NCI-H774 (cell line): ENCODE results near the gene ANO9.
"Not testable (repeated sequence)": the region's sequence is repeated elsewhere in the genome, so short reads cannot be mapped to it uniquely, and the experiment has no call there.

Experiments used
- DNase-seq: peaks from one replicate; lab custom pipeline; 2025; lab: John Stamatoyannopoulos, UW

The ANO9 gene

DNA sequence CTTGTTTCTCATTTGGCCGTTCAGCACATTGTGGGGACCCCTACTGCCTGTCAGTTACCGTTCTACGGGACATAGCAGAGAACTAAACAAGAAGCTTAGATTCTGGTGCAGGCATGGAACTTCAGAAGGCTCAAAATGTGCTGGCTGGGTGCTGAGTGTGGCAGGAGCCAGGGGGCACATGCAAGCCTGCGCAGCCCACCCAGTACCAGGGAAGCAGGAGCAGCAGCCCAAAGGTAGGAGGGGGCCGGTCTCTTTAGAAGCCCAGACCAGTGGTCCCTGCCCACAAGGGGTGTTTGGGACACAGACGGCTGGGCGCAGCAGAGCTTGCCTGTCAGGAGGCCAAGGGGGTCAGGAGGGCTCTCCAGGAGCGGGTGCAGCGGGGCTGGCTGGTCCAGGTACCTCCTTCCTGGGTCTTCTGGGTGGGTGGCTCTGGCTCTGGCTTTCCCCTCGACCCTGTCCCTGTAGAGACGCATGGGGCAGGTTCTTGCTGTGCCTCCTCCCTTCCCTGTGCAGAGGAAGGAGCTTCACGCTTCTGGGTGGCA, 10.5 kb upstream of the ANO9 start:
- DNase-seq, result no peak

DNA sequence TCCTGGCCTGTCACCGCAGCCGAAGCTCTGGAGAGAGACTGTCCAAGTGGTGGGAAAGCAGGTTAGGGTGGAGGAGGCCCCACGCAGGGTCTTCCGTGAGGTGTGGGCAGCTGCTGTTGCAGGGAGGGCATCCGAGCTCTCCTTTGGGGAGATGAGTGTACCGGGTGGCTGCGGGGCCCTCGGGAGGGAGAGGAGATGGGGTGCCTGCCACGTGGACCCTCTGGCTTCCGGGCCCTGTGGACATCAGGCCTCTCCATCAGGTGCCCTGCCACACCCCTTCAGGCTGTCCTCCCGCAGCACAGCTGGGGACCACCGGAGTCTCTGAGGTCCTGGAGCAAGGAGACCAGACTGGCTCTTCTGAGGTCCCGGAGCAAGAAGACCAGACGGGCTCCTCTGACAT, 9.9 kb upstream of the ANO9 start:
- DNase-seq, result no peak

DNA sequence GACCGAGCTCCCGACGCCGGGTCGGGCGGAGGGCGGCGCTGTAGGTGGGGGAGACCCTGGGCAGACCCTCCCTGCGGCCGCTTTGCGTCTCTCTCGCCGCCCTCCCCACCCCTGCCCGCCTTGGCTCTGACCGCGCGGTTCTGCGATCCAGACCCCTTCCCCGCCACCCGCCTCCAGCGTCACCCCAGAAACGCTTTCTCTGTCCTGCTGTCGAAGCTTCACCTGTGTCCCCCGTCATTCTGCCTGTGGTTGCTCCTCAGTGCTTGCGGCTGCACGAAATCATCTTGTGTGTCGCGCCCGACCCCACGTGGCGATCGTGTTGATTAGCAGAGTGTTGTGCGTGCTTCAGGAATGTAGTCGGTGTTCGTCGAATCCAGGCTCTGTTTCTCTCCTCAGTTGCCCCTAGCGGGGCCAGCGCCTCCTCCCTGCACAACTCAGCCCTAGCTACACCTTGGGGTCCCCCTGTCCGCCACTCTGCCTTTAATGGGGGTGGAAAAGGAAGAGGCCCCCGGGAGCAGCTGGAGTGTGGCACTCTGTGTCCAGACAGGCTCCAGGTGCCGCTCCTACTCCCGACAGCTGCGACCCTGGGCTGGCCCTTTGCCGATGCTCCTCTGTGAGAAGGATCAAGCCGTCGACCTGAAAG, 9.1 kb upstream of the ANO9 start:
- DNase-seq, result no peak

DNA sequence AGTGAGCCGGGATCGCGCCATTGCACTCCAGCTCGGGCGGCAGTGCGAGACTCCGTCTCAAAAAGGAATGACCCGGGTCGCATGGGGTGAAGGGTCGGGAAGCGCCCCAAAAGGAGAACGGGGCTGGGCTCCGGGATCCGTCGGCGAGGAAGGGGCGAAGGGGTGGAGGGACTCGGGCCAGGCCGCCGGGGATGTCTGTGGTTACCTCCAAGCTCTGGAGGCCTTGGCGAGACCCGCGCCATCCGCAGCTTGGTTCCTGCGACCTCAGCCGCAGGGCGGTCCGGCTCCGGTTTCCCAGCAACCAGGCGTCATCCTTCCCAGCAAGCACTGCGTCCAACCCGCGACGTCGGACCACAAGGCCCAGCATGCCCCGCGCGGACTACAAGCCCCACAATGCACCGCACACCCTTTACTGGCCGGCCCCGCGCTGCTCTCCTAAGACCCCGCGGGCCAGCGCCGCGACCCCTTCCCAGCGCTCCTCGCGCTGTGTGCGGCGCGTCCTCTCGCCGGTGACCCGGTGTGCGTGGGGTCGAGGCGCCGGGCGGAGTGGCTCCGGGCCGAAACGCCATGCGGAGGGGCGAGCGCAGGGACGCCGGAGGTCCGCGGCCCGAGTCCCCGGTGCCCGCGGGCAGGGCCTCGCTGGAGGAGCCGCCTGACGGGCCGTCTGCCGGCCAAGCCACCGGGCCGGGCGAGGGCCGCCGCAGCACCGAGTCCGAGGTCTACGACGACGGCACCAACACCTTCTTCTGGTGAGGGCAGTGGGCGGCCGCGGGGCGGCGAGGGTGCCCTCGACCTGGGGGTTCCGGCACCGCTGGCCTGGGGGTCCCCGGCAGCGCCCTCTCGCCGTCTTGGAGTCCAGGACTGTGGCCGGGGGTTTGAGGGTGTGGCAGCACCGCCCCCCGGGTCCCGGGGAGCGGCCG, 8.3 kb upstream of the ANO9 start, which contains the start of gene PTDSS2:
Gene PTDSS2, plus strand, starts transcription at position 391 of the 920 bp plus-strand sequence. Its CDS starts 177 bp downstream, at position 568.
- DNase-seq, result peak; percentile 94

DNA sequence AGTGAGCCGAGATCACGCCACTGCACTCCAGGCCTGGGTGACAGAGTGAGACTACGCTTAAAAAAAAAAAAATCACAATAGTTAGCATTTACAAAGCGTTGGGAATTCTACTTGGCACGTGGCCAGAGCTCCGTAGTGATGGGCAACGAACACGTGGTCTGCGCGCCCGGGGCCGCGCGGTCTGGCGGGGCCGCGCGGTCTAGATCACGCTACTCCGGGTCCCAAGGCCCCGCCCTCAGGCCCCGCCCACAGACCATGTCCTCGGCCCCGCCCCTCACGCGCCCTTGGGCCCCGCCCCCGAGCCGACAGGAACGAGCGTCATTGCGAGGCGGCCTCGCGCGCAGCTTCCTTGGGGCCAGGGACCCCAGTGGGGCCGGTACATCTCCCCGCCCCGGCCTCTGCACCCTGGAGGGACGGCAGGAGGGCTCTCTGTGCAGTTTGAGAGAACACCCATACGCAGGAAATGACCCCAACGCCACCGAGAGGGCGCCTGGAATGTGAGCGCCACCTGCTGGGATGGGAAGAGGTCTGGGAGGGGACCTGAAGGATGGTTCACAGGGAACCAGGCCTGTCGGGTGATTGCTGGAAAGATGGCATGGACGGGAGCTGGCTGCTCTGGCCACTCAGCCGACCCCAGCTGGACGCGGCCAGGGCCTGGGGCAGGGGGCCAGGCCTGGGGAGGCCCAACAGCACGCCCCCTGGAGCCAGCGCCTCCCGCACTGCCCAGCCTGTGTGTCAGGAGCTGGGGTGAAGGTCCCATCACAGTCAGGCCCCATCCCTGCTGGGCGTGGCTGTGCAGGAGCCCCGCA, 6.3 kb upstream of the ANO9 start:
- peak; percentile 93 for DNase-seq

DNA sequence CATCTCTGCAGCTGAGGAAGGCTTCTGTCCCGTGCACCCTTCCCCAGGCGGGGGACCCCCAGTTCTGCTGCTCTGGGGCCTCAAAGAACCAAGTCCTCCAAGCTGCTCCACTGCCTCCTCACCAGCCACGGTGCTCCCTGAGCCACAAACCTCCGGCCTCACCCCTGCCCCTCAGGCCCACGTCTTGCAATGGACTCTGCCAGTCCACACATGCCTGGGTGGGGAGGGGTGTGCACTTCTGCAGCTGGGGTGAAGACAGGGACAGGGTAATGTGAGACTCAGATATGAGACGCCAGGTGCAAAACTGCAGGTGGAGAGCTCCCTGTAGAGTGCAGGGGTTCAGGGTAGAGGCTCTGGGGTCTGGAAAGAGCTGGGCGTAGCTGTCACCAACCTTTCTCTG, 5.1 kb upstream of the ANO9 start:
- DNase-seq, result no peak

DNA sequence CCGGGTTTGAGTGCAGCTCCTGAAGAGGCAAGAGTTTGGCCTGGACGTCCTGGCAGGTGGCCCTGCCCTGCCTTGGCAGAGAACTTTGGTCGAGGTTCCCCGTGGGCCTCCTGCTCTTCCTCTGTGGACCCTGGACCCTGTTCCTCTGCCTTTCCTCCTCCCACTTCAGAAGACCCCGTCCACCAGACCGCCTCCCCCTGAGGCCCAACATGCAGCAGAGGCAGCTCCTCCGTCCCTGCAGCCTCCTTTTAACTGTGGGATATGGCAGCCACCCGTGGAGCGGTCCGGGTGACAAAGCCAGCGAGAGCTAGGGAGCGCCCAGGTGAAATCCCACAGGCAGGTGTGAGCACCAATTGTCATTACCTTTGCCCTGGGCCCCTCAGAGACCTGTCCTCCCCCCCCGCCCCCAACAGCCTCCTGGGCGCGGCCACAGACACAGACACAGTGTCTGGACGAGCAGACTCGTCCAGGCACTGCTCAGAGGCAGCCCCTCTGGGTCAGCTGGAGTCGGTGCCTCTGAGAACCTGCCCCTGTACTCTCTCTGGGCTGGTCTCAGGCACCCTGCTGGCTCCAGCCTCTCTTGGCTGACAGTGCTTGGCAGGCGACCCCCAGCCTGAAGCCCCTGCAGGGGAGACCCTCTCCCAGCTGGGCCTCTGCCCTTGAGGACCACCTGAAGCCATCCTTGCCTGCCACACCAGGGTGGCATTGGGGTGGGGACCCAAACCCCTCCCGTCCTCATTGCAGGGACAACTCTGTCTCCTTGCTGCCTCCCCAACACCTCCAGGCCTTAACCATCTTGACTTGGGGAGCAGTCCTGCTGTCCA, 4.2 kb upstream of the ANO9 start:
- DNase-seq, result no peak

DNA sequence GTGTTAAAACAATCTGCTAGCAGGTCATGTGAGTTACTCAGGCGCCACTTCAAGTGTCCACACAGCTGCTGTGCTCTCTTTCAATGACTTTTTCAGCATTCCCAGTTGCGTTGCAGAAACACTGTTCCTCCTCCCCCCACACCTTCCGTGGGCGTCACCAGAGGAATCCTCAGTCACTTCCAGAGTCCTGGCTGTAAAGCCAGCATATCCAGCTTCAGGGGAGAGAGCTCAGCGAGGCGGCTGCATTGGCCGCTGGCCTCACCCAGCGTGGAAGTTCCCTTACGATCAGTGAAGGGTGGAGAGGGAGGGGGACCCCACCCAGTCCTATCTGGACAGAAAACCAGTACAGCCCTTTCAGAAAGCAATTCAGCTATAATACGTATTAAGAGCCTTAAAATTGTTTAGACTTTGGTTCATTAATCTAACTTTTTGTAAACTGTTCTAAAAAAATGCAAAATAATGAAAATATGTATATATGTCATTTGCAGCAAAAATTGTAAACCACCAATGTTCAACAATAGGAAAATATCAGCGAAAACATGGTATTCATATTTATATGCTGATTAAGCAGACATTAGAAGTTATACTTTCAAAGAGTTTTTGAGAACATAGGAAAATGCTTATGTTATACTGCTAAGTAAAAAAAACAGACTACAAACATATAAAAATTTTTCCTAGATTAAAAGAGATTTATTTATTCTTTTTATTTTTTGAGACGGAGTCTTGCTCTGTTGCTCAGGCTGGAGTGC, 2.8 kb upstream of the ANO9 start:
- DNase-seq, result peak; percentile 74

DNA sequence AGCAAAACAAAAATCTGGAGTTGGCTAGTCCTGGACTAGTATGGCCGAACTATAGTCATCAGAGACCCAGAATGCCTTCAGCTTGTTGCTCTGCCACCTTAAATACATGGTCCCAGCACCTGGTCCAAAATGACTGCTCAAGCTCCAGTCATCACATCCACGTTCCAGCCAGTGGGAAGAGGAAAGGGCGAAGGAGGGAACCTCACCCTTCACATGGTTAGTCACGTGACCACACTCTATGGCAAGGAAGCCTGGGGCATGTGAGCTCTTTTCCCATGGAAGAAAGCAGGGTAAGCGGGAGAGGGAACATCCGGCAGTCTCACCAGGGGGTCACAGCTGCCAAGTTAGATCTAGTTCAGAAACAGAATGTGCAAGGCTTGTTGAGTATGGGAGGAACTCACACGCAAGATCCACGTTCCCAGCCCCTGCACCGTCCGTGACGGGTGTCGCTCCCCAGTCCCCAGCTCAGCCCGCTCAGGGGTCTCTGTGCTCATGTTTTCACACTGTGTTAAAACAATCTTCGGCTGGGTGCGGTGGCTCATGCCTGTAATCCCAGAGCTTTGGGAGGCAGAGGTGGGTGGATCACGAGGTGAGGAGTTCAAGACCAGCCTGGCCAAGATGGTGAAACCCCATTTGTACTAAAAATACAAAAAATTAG, 1.9 kb upstream of the ANO9 start:
- DNase-seq, result peak; percentile 25

DNA sequence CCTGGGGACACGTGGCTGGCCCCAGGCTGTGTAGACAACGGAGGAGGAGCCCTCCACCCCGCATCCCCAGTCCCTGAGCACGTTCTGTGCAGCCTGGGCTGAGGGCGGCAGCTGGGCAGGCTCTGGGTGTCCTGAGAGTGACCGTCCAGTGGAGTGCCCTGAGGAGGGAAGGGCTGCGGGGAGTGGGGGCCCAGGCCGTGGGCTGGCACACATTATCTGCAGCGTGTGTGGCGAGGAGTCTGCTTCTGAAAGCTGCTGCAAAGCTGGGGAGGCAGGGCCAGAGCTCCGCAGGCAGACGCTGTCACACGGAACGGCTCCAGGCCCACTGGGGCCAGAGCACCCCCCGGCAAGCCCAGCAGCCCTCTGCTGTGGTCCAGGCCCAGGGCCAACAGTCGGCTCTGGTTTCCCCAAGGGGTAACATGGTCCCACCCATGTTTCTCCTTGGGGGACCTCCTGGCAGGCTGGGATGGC, 835 bp upstream of the ANO9 start:
- DNase-seq, result no peak

DNA sequence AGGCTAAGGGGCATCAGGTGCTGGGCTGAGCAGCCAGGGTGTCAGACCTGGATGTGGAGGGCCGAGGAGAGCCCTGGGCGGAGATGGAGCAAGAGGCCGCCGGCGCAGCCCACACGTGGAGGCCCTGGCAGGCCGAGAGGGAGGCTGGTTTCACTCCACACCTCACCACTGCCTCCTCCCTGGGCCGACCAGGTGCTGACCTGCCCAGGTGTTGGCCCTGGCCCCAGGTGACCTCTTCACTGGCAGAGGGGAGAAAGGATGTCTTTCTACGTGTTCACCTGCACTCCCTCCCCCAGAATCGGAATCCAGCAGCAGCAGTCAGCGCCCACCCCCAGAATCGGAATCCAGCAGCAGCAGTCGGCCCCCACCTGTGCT, 781 bp downstream of the ANO9 start:
- no peak for DNase-seq

DNA sequence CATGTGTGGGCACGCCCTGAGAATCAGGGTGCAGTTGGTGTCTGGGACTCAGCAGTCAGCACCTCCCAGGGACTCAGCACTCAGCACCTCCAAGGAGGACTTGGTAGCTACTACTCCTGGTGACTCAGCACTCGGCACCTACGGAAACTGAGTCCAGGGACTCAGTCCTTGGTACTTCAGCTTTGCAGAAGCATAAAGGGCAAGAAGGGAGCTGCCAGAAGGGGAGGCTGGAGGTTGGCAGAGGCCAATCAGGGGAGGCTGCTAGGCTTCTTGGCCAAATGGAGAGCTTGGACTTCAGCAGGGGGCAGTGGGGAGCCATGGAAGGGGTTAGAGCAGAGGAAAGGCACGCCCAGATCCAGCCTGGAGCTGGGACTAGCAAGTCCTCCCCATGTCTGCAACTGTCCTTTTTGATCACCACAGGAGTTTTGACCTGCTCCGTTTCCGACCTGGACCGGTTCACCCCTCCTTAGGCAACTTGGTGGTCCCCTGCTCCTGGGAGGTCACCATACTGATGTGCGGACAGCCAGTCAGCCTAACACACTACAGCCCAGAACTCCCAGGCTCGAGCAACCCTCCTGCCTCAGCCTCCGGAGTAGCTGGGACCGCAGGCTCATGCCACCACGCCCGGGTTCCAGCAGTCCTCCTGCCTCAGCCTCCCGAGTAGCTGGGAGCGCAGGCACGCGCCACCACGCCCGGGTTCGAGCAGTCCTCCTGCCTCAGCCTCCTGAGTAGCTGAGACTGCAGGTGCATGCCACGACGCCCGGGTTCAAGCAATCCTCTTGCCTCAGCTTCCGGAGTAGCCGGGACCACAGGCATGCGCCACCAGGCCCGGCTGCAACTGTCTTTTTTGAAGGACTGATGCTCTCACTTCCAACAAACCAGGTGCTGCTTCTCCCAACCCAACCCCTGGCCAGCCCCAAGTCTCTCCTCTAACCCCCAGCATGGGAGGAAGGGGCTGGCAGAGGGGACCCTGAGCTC, 1.5 kb downstream of the ANO9 start:
- DNase-seq, result no peak

DNA sequence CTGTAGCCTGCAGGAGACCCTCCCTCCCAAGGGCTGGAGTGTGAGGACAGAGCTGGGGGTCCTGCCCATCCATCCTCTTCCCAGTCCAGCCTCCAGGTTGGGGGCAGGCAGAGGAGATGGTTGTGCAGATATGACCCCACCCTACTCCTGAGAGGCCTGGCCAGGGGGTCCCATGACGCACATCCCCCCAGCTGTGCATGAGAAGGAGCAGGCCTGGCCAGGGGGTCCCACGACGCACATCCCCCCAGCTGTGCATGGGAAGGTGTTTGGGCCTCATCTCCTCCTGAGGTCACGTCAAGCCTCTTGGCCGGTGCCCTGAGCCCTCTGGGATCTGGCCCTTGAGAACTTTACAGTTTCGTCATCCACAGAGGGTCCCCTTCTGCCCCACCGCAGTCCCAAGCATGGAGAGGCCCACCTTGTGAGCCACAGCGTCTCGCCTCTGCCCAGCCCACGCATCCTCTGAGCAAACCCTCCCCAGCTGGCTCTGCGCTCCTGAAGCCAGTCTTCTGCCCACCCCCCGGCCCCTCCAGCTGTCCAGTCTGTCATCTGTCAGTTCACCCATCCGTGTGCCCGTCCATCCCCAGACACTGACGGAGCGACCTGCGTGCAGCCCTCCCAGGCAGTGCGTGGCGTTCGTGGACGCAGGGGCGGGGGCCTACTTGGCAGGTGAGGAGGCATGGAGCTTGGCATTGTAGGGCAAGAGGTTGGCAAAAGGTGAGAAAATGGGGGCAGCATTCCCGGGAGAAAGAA, 2.3 kb downstream of the ANO9 start:
- DNase-seq, result no peak

DNA sequence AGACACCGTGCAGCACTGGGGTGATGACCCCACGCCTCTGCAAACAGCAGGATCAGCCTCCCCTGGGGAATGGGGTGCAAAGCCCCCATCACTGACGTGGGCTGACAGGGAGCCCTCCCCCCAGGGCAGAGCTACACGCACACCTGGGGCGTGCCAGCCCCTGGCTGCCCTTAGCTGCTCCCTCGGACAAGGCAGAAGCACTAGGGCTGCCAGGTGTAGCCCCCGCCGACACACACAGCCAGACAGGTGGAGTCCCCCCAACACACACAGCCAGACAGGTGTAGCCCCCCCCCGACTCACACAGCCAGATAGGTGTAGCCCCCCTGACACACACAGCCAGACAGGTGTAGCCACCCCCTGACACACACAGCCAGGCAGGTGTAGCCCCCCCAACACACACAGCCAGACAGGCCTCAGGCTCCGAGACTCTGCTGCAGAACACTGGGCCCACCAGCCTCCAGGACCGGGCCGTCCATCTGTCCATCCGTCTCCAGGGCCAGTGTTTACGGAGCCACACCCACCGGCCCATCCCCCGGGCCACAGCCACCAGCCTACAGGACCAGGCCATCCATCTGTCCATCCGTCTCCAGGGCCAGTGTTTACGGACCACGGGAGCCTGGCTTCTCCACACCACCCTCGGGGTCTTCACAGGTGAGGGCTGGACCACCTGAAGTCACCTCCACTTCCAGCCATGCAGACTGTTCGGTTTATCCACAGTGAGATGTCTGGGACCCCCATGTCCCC, 3.5 kb downstream of the ANO9 start:
- no peak for DNase-seq

DNA sequence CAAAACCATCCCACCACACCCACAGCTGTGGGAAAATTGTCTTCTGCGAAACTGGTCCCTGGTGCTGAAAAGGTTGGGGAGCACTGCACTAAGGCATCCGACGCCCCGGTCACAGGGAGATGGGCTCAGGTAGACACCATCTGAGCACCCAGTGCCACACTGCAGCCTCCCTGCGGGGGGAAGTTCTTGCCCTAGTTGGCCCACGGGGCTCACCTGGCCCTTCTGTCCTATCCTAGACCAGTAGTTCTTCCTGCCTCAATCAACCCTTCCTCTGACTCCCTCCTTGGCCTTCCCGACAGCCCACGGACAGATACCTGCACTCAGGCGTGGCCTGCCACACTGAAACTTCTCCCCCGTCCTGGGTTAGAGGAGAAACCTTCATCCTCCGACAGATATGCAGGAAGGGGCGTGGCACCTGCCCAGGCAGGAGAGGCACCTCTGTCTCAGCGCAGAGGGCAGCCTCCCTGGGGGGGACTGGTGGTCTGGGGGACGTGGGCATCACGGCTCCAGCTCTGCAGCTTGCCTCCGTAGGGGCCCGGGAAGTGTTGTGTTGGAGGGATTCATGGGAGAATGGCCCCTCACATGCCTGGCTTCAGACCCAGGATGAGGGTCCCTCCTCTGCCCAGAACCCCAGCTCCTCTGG, 4.5 kb downstream of the ANO9 start:
- DNase-seq, result no peak

DNA sequence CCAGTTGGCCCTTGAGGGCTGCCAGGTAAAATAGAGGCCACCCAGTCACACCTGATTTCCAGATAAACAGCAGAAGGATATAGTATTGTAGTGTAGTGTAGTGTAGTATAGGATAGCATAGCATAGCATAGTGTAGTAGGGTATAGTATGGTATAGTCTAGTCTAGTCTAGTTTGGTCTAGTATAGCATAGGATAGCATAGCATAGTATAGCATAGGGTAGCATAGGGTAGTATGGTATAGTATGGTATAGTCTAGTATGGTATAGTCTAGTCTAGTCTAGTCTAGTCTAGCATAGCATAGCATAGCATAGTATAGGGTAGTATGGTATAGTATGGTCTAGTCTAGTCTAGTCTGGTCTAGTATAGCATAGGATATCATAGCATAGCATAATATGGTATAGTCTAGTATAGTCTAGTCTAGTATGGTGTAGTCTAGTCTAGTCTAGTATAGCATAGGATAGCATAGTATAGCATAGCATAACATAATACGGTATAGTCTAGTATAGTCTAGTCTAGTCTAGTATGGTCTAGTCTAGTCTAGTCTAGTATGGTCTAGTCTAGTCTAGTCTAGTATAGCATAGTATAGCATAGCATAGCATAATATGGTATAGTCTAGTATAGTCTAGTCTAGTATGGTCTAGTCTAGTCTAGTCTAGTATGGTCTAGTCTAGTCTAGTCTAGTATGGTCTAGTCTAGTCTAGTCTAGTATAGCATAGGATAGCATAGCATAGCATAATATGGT, 6.6 kb downstream of the ANO9 start:
- DNase-seq, result not testable (repeated sequence)
